ENCODE measurements around the gene FNTB.

The FNTB gene

GRCh38 chr14:64973826-64974225 is 12.9 kb upstream of the FNTB start:
- TF ChIP-seq CTCF (IDR thresholded peaks at IDR 0.05; ENCODE audit: insufficient read depth, low read length) (no peak), GABPA (IDR thresholded peaks at IDR 0.05; ENCODE audit: low read depth) (no peak), POLR2AphosphoS5 (IDR thresholded peaks at IDR 0.05; ENCODE audit: low read depth) (no peak), SPI1 (IDR thresholded peaks at IDR 0.05; ENCODE audit: borderline replicate concordance, low read depth) (no peak), REST (IDR thresholded peaks at IDR 0.05; ENCODE audit: insufficient replicate concordance, low read depth) (no peak)
- DNase-seq (ENCODE audit: low read depth in 1 of 2, low spot score in 1 of 2) = no peak
- H3K27me3 ChIP-seq (ENCODE audit: insufficient read depth, poor library complexity, severe bottlenecking) = peaks cover 2% of the 10 kb centered on the region
- H3K4me3 ChIP-seq (replicated peaks; ENCODE audit: insufficient read depth, low read length) = no peak overlapping the region
- no peak overlapping the region for H3K27ac ChIP-seq (replicated peaks)

GRCh38 chr14:64974563-64974962 is 12.1 kb upstream of the FNTB start:
- H3K4me3 ChIP-seq (replicated peaks; ENCODE audit: insufficient read depth, low read length) = no peak overlapping the region
- no peak overlapping the region for H3K27ac ChIP-seq (replicated peaks)
- DNase-seq (ENCODE audit: low read depth in 1 of 2, low spot score in 1 of 2) = no peak
- TF ChIP-seq REST (IDR thresholded peaks at IDR 0.05; ENCODE audit: insufficient replicate concordance, low read depth) (no peak), POLR2AphosphoS5 (IDR thresholded peaks at IDR 0.05; ENCODE audit: low read depth) (no peak), CTCF (IDR thresholded peaks at IDR 0.05; ENCODE audit: insufficient read depth, low read length) (no peak), GABPA (IDR thresholded peaks at IDR 0.05; ENCODE audit: low read depth) (no peak), SPI1 (IDR thresholded peaks at IDR 0.05; ENCODE audit: borderline replicate concordance, low read depth) (no peak)
- peaks cover 2% of the 10 kb centered on the region for H3K27me3 ChIP-seq (ENCODE audit: insufficient read depth, poor library complexity, severe bottlenecking)

- no peak for DNase-seq (ENCODE audit: low read depth in 1 of 2, low spot score in 1 of 2)
- no peaks in the 10 kb centered on the region for H3K27me3 ChIP-seq (ENCODE audit: insufficient read depth, poor library complexity, severe bottlenecking)
- no peak for TF ChIP-seq SPI1 (IDR thresholded peaks at IDR 0.05; ENCODE audit: borderline replicate concordance, low read depth)
- no peak for TF ChIP-seq POLR2AphosphoS5 (IDR thresholded peaks at IDR 0.05; ENCODE audit: low read depth)
- no peak for TF ChIP-seq GABPA (IDR thresholded peaks at IDR 0.05; ENCODE audit: low read depth)
- TF ChIP-seq REST (IDR thresholded peaks at IDR 0.05; ENCODE audit: insufficient replicate concordance, low read depth) = no peak
- no peak for TF ChIP-seq CTCF (IDR thresholded peaks at IDR 0.05; ENCODE audit: insufficient read depth, low read length)
- H3K4me3 ChIP-seq (replicated peaks; ENCODE audit: insufficient read depth, low read length) = no peak overlapping the region
- H3K27ac ChIP-seq (replicated peaks) = no peak overlapping the region
Observed at GRCh38 chr14:64979336-64980074, 7.2 kb upstream of the FNTB start.

Data from HL-60 (cell line).